GM21717 (cell line): ENCODE results near the gene OR2T6.
"Not testable (repeated sequence)": the region's sequence is repeated elsewhere in the genome, so short reads cannot be mapped to it uniquely, and the experiment has no call there.

ENCODE experiments used
- ATAC-seq: cut with Tn5 transposase; IDR thresholded peaks from one replicate; pipeline ENCODE4 v1.9.1; 2021; ENCODE audit warnings: mild to moderate bottlenecking, moderate library complexity; ENCODE audit not compliant: unreplicated experiment

OR2T6 gene, protein sequence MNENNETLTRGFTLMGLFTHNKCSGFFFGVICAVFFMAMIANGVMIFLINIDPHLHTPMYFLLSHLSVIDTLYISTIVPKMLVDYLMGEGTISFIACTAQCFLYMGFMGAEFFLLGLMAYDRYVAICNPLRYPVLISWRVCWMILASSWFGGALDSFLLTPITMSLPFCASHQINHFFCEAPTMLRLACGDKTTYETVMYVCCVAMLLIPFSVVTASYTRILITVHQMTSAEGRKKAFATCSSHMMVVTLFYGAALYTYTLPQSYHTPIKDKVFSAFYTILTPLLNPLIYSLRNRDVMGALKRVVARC

DNA sequence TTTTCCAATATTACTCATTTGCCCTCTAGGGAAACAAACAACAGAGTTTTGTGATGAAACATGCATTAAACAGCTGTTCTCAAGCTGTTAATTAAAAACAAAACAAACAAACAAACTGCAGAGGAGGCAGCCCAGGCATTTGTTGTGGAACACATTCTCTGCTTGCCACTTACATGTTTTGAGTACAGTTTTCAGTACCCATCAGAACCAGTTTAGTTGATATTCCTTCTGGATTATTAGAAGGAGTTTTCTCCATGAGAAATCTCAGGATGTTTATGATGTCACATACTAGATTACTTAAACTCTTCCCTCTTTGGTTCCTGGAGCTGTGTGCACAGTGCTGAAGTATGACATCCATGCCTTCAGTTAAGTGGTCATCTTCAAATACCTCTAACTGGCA is at the start of gene OR2T6:
Gene OR2T6, plus strand, starts transcription at position 301 of the 400 bp plus-strand sequence. CDS start 11,863 bp downstream, outside the sequence.
- no peak for ATAC-seq

DNA sequence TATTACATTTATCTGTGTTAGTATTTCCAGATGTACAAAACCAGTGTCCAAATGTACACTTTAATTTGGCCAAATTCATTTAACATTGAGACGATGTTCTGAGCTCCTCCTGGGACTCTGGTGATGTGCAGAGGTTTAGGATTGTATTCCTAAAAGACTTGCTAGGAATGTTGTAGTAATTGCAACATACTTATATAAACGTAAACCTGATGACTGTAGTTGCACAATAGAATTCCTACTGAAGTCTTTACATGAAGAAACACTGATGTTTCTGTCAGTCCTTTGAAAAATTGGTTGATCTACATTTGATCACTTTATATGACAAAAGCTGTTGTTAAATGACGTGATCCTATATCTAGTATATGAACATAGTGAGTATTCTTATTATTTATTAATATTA is 32.1 kb upstream of the OR2T6 start:
- no peak for ATAC-seq

DNA sequence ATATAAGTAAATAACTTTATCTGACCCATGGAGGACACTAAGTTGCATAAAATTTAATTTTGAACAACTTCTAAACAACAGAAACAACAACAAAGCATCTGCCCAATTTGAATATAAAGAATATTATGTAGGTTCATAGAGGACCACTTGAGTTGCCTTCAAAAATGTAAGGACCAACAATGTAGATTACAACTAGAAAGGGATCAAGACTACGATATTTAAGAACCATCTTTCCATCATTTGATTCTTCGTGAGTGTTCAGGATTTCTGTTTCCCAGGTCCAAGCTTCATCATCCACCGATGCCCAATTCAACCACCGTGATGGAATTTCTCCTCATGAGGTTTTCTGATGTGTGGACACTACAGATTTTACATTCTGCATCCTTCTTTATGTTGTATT is 27.1 kb upstream of the OR2T6 start, which contains the start of gene OR14C36:
Gene OR14C36, plus strand, starts transcription at position 301 of the 400 bp plus-strand sequence. Its CDS starts 0 bp downstream, at position 301.
- no peak for ATAC-seq

DNA sequence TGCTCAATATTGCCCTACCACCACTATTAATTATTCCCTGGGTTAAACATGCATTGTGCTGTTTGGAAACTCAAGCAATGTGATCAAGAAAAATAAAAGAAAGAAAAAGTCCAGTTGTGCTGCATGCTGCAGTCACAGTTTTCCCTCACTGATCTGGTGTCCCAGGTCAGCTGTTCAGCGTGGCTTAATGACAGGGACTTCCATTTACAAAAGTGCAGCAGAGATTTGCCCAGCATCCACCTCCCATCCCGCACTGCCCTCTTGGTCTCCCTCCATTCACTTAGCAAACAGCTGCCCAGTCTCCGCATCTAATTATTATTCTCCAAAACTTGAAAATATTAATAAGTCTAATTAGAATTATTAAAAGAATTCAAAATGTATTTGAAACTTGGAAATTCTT is 16.1 kb upstream of the OR2T6 start:
- no peak for ATAC-seq

DNA sequence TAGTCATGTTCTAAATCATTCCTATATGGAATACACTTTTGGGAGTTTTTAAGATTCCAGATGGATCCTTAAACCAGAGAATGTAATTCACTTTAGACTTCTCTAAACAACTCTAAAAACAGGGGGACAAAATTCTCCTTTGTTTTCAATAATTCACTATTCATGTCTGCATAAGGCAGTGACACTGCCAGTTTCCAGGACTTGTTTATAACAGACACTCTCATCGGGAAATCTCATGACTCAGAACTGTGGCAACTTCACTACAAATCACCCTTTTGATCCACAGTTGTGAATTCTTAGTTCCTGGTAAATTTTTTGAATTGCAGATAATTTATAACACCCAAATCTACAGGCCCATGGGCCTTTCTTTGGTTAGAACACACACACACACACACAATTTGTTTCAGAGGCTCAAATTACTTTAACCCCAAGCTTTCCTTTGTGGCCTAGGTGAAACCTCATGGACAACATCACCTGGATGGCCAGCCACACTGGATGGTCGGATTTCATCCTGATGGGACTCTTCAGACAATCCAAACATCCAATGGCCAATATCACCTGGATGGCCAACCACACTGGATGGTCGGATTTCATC is 14.3 kb upstream of the OR2T6 start, which contains the start of gene OR2T4:
Gene OR2T4, plus strand, starts transcription at position 545 of the 595 bp plus-strand sequence. Its CDS starts 0 bp downstream, at position 545.
- no peak for ATAC-seq

DNA sequence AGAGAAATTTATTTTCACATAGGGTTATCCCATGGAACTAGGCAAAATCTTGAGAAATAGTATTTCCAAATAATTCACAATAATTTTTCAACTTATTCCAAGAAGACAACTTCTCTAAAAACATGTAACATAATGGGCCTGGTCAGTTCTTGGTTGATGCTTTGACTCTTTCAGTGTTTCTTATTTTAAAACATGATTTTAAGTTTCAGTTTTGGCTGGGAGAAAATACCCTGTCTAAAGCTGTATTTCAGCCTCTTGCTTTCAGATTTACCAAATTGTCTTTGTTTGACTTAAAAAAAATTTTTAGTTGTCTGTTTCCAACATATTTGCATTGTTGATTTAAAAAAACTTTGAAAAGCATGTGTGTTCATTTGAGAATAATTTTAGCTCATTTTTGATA is 8.9 kb upstream of the OR2T6 start:
- no peak for ATAC-seq

DNA sequence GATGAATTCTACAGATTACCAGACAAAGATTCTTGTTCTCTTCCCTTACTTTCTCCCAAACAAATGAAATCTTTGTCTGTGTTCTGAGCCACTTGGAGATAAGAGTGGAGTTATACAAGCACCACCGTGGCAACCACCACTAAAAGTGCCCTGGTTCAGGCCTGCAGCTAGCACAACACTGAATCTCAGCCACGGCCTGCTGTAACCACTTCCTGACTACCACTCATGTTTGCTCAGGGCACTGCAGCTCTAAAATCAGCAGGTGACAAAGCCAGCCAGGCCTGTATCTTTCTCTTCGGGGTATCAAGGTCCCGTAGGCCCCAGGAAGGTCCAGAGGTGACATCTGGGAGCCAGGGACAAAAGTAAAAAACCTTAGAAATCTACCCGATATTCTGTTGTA is 3.2 kb upstream of the OR2T6 start:
- no peak for ATAC-seq

DNA sequence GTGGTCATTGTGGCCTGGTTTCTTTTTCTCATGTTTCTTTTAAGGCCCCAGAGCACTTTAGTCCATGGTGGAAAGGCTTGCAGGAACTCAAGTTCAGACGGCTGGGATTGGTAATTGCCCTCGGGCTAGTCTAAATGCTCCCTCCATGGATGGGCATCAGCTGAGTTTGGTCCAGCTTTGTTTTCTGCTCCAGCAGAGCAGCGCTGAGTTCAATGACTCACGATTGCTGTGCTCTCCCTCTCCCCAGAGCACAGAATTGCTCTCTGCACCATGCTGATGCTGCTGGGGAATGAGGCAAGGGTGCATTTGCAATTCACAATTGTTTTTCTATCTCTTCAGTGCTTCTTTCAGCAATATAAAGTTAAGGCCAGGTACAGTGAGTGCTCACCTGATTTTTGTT is 1.8 kb upstream of the OR2T6 start:
- no peak for ATAC-seq

DNA sequence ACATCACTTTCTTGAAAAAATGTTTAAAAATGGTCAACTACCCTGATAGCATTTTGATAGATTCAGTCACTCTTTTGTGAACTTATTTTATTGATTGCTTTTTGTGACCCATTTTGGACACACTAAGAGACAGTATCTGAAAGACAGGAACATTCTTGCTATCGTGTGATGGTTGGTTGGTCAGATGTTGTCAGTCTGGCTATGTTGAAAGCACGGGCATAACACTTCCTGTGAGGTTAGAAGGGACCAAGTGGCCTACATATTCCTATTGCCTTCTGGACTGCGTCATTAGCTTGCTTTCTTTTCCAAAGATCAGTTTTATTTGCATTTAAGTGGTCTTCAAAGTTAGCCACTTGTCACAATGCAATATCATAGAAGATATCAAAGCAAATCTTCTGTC is 1.4 kb downstream of the OR2T6 start:
- ATAC-seq, result no peak

DNA sequence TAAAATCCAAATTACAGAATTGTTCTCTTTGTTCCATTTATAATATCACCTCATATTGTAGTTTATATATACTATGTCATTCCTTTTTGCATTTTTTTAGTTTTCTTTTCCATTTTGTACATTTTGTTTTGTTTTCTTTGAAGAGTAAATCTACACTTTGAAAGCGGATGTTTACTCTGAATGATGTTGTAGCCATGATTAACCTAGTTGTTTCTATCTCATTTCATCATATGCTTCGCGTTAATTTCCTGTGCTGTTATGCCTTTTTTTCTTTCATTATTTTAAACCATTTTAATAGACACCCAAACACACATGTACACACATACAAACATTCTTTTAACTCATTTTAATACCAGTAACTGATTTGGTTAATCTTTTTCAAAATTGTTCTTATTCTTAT is 5.3 kb downstream of the OR2T6 start:
- no peak for ATAC-seq

DNA sequence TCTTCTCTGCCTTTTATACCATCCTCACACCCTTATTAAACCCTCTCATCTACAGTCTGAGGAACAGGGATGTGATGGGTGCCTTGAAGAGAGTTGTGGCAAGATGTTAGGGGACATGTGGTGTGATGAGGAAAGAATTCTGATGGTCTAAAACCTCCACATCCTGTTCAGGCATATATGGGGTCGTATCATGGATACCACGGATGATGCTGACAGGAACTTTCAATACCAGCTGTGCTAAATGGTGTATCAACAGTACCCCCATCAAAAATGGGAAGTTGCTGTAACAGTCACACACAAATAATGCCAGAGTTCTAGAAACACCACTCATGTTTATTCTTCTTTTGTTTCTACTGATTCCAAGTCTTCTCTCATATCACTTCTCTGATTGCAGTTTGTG is 12.9 kb downstream of the OR2T6 start:
- no peak for ATAC-seq

DNA sequence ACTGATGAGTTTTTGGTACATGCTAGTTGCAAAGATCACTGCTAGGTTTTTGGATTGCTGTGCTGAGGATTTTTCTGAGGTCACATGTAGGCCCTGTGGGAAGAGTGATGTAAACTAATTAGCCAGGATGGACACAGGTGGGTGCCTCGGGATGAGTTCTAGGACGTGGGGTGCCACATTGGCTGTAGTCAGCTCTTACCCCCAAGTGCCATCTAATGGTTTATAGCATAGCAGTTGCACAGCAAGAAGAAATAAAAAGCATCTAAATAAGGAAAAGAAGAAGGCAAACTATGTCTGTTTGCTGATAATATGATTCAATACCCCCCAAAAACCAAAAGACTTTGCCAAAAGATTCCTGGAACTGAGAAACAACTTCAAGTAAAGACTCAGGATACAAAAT is 17.5 kb downstream of the OR2T6 start:
- no peak for ATAC-seq

DNA sequence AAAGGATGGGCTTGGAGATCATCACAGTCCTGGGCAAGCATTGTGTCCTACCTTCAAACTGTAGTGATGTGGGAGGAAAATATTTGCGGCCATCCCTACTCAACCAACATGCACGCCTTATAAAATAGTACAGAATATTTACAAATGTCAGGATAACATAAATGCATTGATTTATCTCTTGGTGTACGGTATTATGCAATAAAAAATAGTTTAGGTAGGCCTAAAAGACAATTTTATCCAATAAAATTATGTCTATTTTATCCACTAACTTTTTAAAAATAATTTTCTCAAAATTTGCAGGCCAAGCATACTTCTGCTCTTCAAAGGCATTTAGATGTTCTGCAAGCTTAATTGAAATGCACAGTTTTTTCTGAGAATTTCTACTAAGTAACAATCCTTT is 27.2 kb downstream of the OR2T6 start, which contains the start of gene OR2T1:
Gene OR2T1, plus strand, starts transcription at position 301 of the 400 bp plus-strand sequence. CDS start 3,100 bp downstream, outside the sequence.
- ATAC-seq, result no peak

DNA sequence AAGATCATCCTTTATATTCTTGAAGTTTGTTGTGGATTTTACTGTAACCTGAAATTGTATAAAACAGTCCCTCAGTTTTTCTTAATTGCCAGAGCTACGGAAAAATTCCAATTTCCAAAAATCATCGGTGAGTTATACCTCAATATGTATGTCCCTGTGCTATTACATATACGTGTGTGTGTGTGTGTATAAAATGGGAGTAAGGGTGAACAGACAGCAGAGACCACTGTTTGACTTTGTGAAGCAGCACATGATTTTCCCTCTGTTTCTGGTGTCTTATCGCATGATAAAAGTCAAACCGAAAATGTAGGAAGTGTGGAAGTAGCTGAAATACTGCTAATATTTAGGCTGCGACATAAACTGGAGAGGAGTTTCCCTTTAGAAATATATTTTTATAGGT is 28.5 kb downstream of the OR2T6 start:
- ATAC-seq, result no peak

DNA sequence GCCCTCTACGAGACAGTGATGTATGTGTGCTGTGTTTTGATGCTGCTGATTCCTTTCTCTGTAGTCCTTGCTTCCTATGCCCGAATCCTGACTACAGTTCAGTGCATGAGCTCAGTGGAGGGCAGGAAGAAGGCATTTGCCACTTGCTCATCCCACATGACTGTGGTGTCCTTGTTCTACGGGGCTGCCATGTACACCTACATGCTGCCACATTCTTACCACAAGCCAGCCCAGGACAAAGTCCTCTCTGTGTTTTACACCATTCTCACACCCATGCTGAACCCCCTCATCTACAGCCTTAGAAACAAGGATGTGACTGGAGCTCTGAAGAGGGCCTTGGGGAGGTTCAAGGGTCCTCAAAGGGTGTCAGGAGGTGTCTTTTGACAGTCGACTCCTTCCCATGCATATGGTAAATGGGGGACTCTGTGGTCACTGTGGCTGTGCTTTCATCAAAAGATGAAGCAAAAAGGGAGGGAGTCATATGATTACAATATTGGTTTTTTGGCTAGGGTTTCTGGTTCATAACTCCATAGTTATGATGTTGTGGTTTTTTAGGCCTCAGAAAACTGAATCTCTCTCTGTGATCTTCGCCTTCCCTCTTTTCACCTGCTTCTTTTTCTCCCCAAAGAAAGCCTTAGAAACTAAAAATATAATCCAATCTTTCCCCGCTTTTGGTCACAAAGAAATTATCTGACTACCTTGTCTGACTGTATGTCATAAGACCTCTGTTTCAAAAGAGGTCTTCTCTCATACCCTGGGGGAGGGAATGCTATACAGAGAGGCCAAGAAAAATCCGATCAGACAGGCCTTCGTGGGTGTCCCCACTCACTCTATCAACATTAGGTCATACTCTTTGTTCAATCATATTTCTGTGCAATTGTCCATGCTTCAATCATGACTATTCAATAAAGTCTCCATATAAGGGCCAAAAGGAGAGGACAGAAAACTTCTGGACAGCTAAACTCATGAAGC is 31.5 kb downstream of the OR2T6 start:
- ATAC-seq, result no peak

DNA sequence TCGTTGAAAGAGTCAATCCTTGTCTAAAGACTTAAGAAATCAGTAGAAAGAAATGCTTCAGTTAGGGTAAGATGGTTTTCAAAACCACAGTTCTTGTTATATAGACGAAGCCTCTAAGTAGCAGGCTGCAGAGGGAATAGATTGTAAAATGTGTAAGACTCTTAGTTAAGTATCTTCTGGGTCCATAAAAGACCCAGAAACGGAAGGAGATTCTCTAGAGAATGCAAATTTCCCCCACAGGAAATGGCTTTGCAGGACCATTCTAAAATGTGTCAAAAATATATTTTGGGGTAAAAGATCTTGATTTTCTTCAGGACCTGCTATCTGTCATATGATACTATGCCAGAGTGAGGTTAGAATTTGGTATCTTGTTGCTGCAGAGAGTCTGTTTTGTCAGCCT is 40.7 kb downstream of the OR2T6 start:
- ATAC-seq, result no peak

DNA sequence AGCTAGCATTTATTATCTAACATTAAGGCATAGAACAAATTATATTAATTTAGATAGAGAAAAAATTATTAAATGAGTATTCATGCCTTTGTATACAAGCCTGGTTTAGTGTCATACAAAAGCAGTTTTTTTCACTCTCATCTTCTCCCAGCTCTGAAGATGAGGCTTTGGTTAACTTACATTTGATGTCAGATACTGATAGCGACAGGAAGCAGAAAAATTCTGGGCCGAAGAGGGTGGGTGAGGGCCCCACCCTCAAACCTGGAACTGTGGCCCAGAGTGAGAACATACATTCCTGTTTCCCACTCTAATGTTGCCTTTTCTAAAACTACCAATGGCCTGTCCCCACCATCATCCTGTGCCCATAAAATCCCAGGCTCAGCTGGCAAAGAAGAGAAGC is 42.3 kb downstream of the OR2T6 start:
- ATAC-seq, result no peak

DNA sequence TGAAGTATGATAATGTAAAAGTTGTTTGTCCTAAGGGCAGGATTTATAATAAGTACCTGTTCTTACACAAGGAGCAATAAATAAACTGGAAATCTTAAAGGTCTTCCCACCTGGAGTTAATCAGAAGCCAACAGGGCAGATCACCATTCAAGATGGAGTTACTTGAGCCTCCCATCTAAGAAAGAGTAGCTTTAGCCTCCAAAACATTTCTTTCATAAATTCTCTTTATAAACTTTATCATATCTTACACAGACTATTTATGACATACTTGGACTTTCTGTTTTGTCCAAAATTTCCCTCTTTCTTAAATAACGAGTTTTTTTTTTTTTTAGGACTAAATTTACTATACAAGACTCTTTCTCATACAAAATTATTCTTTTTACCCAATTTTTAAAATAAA is 45.8 kb downstream of the OR2T6 start:
- ATAC-seq, result no peak

DNA sequence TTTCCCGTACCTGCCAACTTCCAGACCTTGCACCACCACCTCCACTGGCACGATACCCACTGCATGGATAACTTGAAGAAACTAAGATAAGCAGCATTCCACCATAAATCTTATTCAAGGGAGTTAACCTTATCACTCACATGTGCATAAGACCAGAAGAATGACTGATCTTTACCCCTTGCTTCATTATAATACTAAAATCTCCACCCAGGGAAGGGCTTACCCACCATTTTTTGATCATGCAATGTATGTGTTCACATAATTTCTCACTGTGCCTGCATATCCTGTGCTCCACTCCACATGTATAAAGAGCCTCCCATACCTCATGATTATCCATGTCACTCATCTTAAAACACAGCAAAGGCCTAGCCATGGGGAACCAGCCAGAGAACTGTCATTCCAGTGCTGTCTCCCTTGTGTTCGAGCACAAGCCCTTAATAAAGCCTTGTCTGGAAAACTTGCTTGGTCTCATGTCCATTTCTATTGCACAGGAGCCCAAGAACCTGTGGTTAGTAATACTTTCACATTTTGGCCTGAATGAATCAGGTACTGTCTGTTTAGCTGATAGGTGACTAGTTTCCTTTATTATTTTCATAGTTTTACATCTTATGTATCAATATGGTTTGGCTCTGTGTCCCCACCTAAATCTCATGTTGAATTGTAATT is 52.1 kb downstream of the OR2T6 start:
- ATAC-seq, result peak; percentile 38

DNA sequence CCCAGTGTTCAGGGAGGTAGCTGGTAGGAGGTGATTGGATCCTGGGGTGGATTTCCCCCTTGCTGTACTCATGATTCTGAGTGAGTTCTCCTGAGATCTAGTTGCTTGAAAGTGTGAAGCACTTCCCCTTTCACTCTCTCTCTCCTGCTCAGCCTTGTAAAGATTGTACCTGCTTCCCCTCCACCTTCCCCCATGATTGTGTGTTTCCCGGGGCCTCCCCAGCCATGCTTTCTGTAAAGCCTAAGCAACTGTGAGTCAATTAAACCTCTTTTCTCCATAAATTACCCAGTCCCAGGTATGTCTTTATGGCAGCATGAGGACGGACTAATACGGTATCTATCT is 52.6 kb downstream of the OR2T6 start:
- ATAC-seq, result peak; percentile 86

DNA sequence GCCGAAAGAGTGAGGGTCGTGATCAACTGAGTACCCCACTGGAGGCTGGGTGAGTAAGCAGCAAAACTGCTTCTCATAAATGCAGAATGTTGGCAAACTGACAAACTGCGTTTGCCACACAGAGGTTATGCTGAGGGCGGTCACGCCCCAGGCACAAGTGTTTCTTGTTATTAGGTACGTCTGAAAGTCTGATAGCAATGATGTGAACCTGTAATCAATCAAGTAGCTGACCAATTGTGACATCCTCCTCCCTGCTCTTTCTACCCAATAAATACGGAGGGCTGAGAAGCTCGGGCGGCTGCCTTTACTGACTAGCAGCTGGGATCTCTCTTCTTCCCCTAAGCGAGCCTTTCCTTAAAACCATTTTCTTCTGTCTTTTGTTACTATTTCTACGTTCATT is 56.1 kb downstream of the OR2T6 start:
- ATAC-seq, result not testable (repeated sequence)
